Measurements from ENCODE around the gene TMEM117. TPM values are rescaled to one million over a fixed set of nuclear protein-coding genes. Genes with fewer than 3 reads are reported as not detected.
"Not testable (repeated sequence)": the region's sequence is repeated elsewhere in the genome, so short reads cannot be mapped to it uniquely, and the experiment has no call there.

The TMEM117 gene
- total RNA-seq, 5 donors from 2014 or later (not counting 1 experiment from before 2014, with no cell fraction given) = 3.3 to 4.4 (median 3.9) TPM

- Histone ChIP-seq H3K9me3 (no peaks in the 10 kb centered on the region), H3K4me1 (ENCODE audit: control insufficient read depth in 1 of 2, extremely low read depth in 1 of 2, insufficient read depth in 2 of 2, low read length in 2 of 2) (no peaks in the 10 kb centered on the region), H3K4me3 (ENCODE audit: control insufficient read depth in 1 of 2, extremely low read depth in 1 of 2, low read length in 1 of 2) (no peak overlapping the region), H3K27ac (ENCODE audit: low read length) (no peak overlapping the region), H3K36me3 (ENCODE audit: control insufficient read depth in 2 of 2, extremely low read depth in 1 of 2, insufficient read depth in 1 of 2, low read length in 1 of 2) (no peaks in the 10 kb centered on the region), H3K27me3 (replicated peaks in 1 of 2; ENCODE audit: control insufficient read depth in 2 of 2, extremely low read depth in 1 of 2, insufficient read depth in 2 of 2, low read length in 1 of 2) (no peaks in the 10 kb centered on the region)
- H3K27me3 Mint-ChIP-seq = no peaks in the 10 kb centered on the region
- no CpG with 5 or more reads among the region's 1 CpG for WGBS (ENCODE audit: insufficient coverage)
- H3K36me3 Mint-ChIP-seq = no peaks in the 10 kb centered on the region
- ChIA-PET CTCF (no interaction called here), POLR2A (no interaction called here)
- H3K9me3 Mint-ChIP-seq = no peaks in the 10 kb centered on the region
- H3K4me3 Mint-ChIP-seq = no peak overlapping the region
- ATAC-seq (replicated peaks in 1 of 4) (no peak), DNase-seq (no peak)
- H3K4me1 Mint-ChIP-seq = no peaks in the 10 kb centered on the region
- no peak overlapping the region for H3K27ac Mint-ChIP-seq
Observed at GRCh38 chr12:44235674-44236073, 399.8 kb downstream of the TMEM117 start.

- H3K4me1 ChIP-seq (ENCODE audit: control insufficient read depth in 1 of 2, extremely low read depth in 1 of 2, insufficient read depth in 2 of 2, low read length in 2 of 2) = no peaks in the 10 kb centered on the region
- Mint-ChIP-seq H3K36me3 (peaks cover 11% of the 10 kb centered on the region), H3K4me3 (no peak overlapping the region), H3K9me3 (peaks cover 0 to 6% (median 5%) of the 10 kb centered on the region in 3 donors), H3K27me3 (no peaks in the 10 kb centered on the region), H3K27ac (no peak overlapping the region), H3K4me1 (no peaks in the 10 kb centered on the region)
- H3K27ac ChIP-seq (ENCODE audit: low read length) = no peak overlapping the region
- no peaks in the 10 kb centered on the region for H3K36me3 ChIP-seq (ENCODE audit: control insufficient read depth in 2 of 2, extremely low read depth in 1 of 2, insufficient read depth in 1 of 2, low read length in 1 of 2)
- ATAC-seq (replicated peaks in 1 of 4) = no peak
- no peak overlapping the region for H3K4me3 ChIP-seq (ENCODE audit: control insufficient read depth in 1 of 2, extremely low read depth in 1 of 2, low read length in 1 of 2)
- no CpG with 5 or more reads among the region's 2 CpGs for WGBS (ENCODE audit: insufficient coverage)
- DNase-seq = no peak
- ChIA-PET POLR2A (no interaction called here), CTCF (no interaction called here)
- H3K9me3 ChIP-seq = no peaks in the 10 kb centered on the region
- H3K27me3 ChIP-seq (replicated peaks in 1 of 2; ENCODE audit: control insufficient read depth in 2 of 2, extremely low read depth in 1 of 2, insufficient read depth in 2 of 2, low read length in 1 of 2) = no peaks in the 10 kb centered on the region
Observed at GRCh38 chr12:44240186-44240585, 404.3 kb downstream of the TMEM117 start.

- no peaks in the 10 kb centered on the region for H3K36me3 ChIP-seq (ENCODE audit: control insufficient read depth in 2 of 2, extremely low read depth in 1 of 2, insufficient read depth in 1 of 2, low read length in 1 of 2)
- H3K36me3 Mint-ChIP-seq = peaks cover 31% of the 10 kb centered on the region
- ATAC-seq (replicated peaks in 1 of 4) = no peak
- H3K4me1 ChIP-seq (ENCODE audit: control insufficient read depth in 1 of 2, extremely low read depth in 1 of 2, insufficient read depth in 2 of 2, low read length in 2 of 2) = no peaks in the 10 kb centered on the region
- no peaks in the 10 kb centered on the region for H3K27me3 ChIP-seq (replicated peaks in 1 of 2; ENCODE audit: control insufficient read depth in 2 of 2, extremely low read depth in 1 of 2, insufficient read depth in 2 of 2, low read length in 1 of 2)
- no peak overlapping the region for H3K4me3 ChIP-seq (ENCODE audit: control insufficient read depth in 1 of 2, extremely low read depth in 1 of 2, low read length in 1 of 2)
- H3K27me3 Mint-ChIP-seq = no peaks in the 10 kb centered on the region
- ChIA-PET CTCF (no interaction called here), POLR2A (no interaction called here)
- no CpG with 5 or more reads among the region's 2 CpGs for WGBS (ENCODE audit: insufficient coverage)
- H3K9me3 Mint-ChIP-seq = peaks cover 6 to 12% (median 12%) of the 10 kb centered on the region in 3 donors
- no peak for DNase-seq
- H3K27ac Mint-ChIP-seq = no peak overlapping the region
- H3K4me1 Mint-ChIP-seq = no peaks in the 10 kb centered on the region
- no peaks in the 10 kb centered on the region for H3K9me3 ChIP-seq
- no peak overlapping the region for H3K4me3 Mint-ChIP-seq
- no peak overlapping the region for H3K27ac ChIP-seq (ENCODE audit: low read length)
Observed at GRCh38 chr12:44245932-44246331, 410.1 kb downstream of the TMEM117 start.

GRCh38 chr12:44246482-44247105 lies 410.7 kb downstream of the TMEM117 start:
- Histone ChIP-seq H3K36me3 (ENCODE audit: control insufficient read depth in 2 of 2, extremely low read depth in 1 of 2, insufficient read depth in 1 of 2, low read length in 1 of 2) (no peaks in the 10 kb centered on the region), H3K9me3 (no peaks in the 10 kb centered on the region), H3K27me3 (replicated peaks in 1 of 2; ENCODE audit: control insufficient read depth in 2 of 2, extremely low read depth in 1 of 2, insufficient read depth in 2 of 2, low read length in 1 of 2) (no peaks in the 10 kb centered on the region), H3K27ac (ENCODE audit: low read length) (no peak overlapping the region), H3K4me3 (ENCODE audit: control insufficient read depth in 1 of 2, extremely low read depth in 1 of 2, low read length in 1 of 2) (no peak overlapping the region), H3K4me1 (ENCODE audit: control insufficient read depth in 1 of 2, extremely low read depth in 1 of 2, insufficient read depth in 2 of 2, low read length in 2 of 2) (no peaks in the 10 kb centered on the region)
- peaks cover 6 to 12% (median 12%) of the 10 kb centered on the region in 3 donors for H3K9me3 Mint-ChIP-seq
- H3K4me1 Mint-ChIP-seq = no peaks in the 10 kb centered on the region
- peaks cover 31% of the 10 kb centered on the region for H3K36me3 Mint-ChIP-seq
- no CpG with 5 or more reads among the region's 3 CpGs for WGBS (ENCODE audit: insufficient coverage)
- CTCF ChIA-PET = no interaction called here
- DNase-seq (no peak), ATAC-seq (replicated peaks in 1 of 4) (no peak)
- H3K27me3 Mint-ChIP-seq = no peaks in the 10 kb centered on the region
- H3K4me3 Mint-ChIP-seq = no peak overlapping the region
- POLR2A ChIA-PET = no interaction called here
- no peak overlapping the region for H3K27ac Mint-ChIP-seq

- Histone ChIP-seq H3K27me3 (replicated peaks in 1 of 2; ENCODE audit: control insufficient read depth in 2 of 2, extremely low read depth in 1 of 2, insufficient read depth in 2 of 2, low read length in 1 of 2) (no peaks in the 10 kb centered on the region), H3K4me1 (ENCODE audit: control insufficient read depth in 1 of 2, extremely low read depth in 1 of 2, insufficient read depth in 2 of 2, low read length in 2 of 2) (no peaks in the 10 kb centered on the region), H3K9me3 (no peaks in the 10 kb centered on the region), H3K4me3 (ENCODE audit: control insufficient read depth in 1 of 2, extremely low read depth in 1 of 2, low read length in 1 of 2) (no peak overlapping the region), H3K27ac (ENCODE audit: low read length) (no peak overlapping the region), H3K36me3 (ENCODE audit: control insufficient read depth in 2 of 2, extremely low read depth in 1 of 2, insufficient read depth in 1 of 2, low read length in 1 of 2) (no peaks in the 10 kb centered on the region)
- Mint-ChIP-seq H3K4me3 (no peak overlapping the region), H3K27ac (no peak overlapping the region), H3K36me3 (peaks cover 27% of the 10 kb centered on the region), H3K4me1 (no peaks in the 10 kb centered on the region), H3K9me3 (peaks cover 6 to 12% (median 12%) of the 10 kb centered on the region in 3 donors), H3K27me3 (no peaks in the 10 kb centered on the region)
- CTCF ChIA-PET = no interaction called here
- POLR2A ChIA-PET = no interaction called here
- no peak for ATAC-seq (replicated peaks in 1 of 4)
- no peak for DNase-seq
- WGBS (ENCODE audit: insufficient coverage) = 97% methylated on average over 3 of the region's 4 CpGs
Observed at GRCh38 chr12:44247588-44247987, 411.7 kb downstream of the TMEM117 start.

GRCh38 chr12:44248436-44248835 lies 412.6 kb downstream of the TMEM117 start:
- peaks cover 23% of the 10 kb centered on the region for H3K36me3 Mint-ChIP-seq
- no peak overlapping the region for H3K27ac Mint-ChIP-seq
- DNase-seq (no peak), ATAC-seq (replicated peaks in 1 of 4) (no peak)
- no peak overlapping the region for H3K4me3 Mint-ChIP-seq
- H3K27me3 Mint-ChIP-seq = no peaks in the 10 kb centered on the region
- 85% methylated on average over 4 of the region's 4 CpGs for WGBS (ENCODE audit: insufficient coverage)
- H3K36me3 ChIP-seq (ENCODE audit: control insufficient read depth in 2 of 2, extremely low read depth in 1 of 2, insufficient read depth in 1 of 2, low read length in 1 of 2) = no peaks in the 10 kb centered on the region
- H3K4me3 ChIP-seq (ENCODE audit: control insufficient read depth in 1 of 2, extremely low read depth in 1 of 2, low read length in 1 of 2) = no peak overlapping the region
- no peaks in the 10 kb centered on the region for H3K9me3 ChIP-seq
- no peaks in the 10 kb centered on the region for H3K27me3 ChIP-seq (replicated peaks in 1 of 2; ENCODE audit: control insufficient read depth in 2 of 2, extremely low read depth in 1 of 2, insufficient read depth in 2 of 2, low read length in 1 of 2)
- no peaks in the 10 kb centered on the region for H3K4me1 ChIP-seq (ENCODE audit: control insufficient read depth in 1 of 2, extremely low read depth in 1 of 2, insufficient read depth in 2 of 2, low read length in 2 of 2)
- ChIA-PET CTCF (no interaction called here), POLR2A (no interaction called here)
- H3K27ac ChIP-seq (ENCODE audit: low read length) = no peak overlapping the region
- H3K9me3 Mint-ChIP-seq = peaks cover 6 to 9% (median 7%) of the 10 kb centered on the region in 3 donors
- no peaks in the 10 kb centered on the region for H3K4me1 Mint-ChIP-seq

GRCh38 chr12:44250440-44250839 lies 414.6 kb downstream of the TMEM117 start:
- H3K27ac ChIP-seq (ENCODE audit: low read length); H3K9me3 Mint-ChIP-seq; ATAC-seq (replicated peaks in 1 of 4); H3K36me3 ChIP-seq (ENCODE audit: control insufficient read depth in 2 of 2, extremely low read depth in 1 of 2, insufficient read depth in 1 of 2, low read length in 1 of 2); DNase-seq; H3K4me1 ChIP-seq (ENCODE audit: control insufficient read depth in 1 of 2, extremely low read depth in 1 of 2, insufficient read depth in 2 of 2, low read length in 2 of 2); H3K27me3 ChIP-seq (replicated peaks in 1 of 2; ENCODE audit: control insufficient read depth in 2 of 2, extremely low read depth in 1 of 2, insufficient read depth in 2 of 2, low read length in 1 of 2); POLR2A ChIA-PET; H3K27ac Mint-ChIP-seq; CTCF ChIA-PET; H3K4me3 ChIP-seq (ENCODE audit: control insufficient read depth in 1 of 2, extremely low read depth in 1 of 2, low read length in 1 of 2); H3K27me3 Mint-ChIP-seq; H3K4me1 Mint-ChIP-seq; H3K4me3 Mint-ChIP-seq; H3K9me3 ChIP-seq: not testable (repeated sequence)
- 100% methylated on average over 1 of the region's 1 CpG for WGBS (ENCODE audit: insufficient coverage)
- H3K36me3 Mint-ChIP-seq = peaks cover 20% of the 10 kb centered on the region
